ENCODE results near the gene MAP3K14. TPM values are rescaled to one million over a fixed set of nuclear protein-coding genes. Genes with fewer than 3 reads are reported as not detected.

Gene MAP3K14
- total RNA-seq, 4 donors from 2014 or later, result 9.6 to 14.4 (median 11.9) TPM

DNA sequence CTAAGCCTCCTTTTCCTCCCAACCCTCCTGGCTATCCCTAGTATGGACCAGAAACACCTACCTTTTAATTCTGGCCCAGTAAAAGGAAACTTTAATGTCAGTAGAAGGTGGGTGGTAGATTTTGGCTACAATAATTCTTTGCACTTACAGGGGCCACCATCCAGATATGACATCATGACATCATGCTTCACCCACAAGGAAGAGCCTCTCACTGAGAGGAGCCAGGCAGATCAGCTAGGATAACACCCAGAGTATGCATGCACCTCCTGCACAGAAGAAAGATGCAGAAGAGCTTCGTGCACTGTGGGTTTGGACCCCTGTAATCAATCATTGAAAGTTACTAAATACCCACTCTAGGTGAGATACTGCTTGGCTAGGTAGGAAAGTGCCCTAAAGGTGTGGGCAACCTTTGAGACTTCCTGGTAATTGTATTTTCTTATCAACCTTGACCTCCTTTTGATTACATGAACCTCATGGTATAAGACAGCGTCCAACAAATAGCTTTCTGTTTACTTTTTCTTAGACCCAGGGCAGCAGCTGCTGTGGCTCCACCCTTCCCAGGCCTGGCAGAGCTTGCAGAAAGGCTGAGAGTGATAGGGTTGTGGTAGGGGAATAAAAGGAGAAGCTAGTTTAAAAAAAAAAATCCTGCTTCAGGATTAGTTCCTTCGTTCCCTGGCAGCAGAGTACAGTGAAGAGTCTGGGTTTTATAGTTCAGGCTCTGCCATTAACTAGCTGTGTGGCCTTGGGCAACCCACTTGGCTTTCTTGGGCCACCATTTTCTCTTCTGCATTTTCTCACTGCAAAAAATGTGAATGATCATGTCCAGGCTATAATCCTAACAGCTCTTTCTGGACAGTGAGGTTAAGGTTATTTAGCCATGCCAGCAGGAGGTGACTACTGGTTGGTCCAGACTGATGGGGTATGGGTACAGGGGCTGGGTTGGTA, 6.2 kb downstream of the MAP3K14 start:
- WGBS, result 16% methylated on average over 3 of the region's 3 CpGs
- TF ChIP-seq POLR2A (IDR thresholded peaks at IDR 0.05) (no peak), EP300 (IDR thresholded peaks at IDR 0.05) (no peak), POLR2AphosphoS5 (IDR thresholded peaks at IDR 0.05) (no peak)
- TF ChIP-seq, protein P1, sequence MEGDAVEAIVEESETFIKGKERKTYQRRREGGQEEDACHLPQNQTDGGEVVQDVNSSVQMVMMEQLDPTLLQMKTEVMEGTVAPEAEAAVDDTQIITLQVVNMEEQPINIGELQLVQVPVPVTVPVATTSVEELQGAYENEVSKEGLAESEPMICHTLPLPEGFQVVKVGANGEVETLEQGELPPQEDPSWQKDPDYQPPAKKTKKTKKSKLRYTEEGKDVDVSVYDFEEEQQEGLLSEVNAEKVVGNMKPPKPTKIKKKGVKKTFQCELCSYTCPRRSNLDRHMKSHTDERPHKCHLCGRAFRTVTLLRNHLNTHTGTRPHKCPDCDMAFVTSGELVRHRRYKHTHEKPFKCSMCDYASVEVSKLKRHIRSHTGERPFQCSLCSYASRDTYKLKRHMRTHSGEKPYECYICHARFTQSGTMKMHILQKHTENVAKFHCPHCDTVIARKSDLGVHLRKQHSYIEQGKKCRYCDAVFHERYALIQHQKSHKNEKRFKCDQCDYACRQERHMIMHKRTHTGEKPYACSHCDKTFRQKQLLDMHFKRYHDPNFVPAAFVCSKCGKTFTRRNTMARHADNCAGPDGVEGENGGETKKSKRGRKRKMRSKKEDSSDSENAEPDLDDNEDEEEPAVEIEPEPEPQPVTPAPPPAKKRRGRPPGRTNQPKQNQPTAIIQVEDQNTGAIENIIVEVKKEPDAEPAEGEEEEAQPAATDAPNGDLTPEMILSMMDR (IDR thresholded peaks at IDR 0.05), result no peak
- H3K27ac ChIP-seq, result peak overlapping the region; percentile 96
- no peaks in the 10 kb centered on the region for H3K9me3 ChIP-seq
- H3K27me3 ChIP-seq, result no peaks in the 10 kb centered on the region
- no peaks in the 10 kb centered on the region for H3K36me3 ChIP-seq
- DNase-seq (ENCODE audit: low spot score in 2 of 2), result no peak
- no peak overlapping the region for H3K4me3 ChIP-seq
- peaks cover 99% of the 10 kb centered on the region for H3K4me1 ChIP-seq

DNA sequence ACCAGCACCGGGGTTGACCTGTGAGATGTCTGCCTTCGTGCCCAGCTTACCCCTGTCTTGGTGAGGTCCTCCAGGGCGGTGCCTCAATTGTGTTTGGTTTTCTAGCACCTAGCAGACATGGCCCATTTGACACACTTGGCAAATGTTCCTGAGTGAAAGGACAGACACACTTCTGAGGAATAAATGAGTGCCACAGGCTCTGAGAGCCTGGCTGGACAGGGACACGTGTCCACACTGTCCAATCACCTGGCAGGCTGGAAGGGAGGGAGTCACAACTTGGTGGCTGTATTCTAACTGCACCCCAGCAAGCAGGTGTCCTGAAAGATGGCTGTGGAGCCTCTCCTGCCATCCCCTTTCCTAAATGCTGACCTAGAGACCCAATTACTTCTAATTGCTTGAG, 7.4 kb downstream of the MAP3K14 start:
- H3K4me3 ChIP-seq, result no peak overlapping the region
- H3K27me3 ChIP-seq, result no peaks in the 10 kb centered on the region
- H3K36me3 ChIP-seq, result no peaks in the 10 kb centered on the region
- TF ChIP-seq, protein P1 (IDR thresholded peaks at IDR 0.05), result no peak
- no peak for TF ChIP-seq POLR2AphosphoS5 (IDR thresholded peaks at IDR 0.05)
- TF ChIP-seq EP300 (IDR thresholded peaks at IDR 0.05), result no peak
- no peak for TF ChIP-seq POLR2A (IDR thresholded peaks at IDR 0.05)
- whole genome bisulfite sequencing, result 100% methylated on average over 4 of the region's 4 CpGs
- no peak for DNase-seq (ENCODE audit: low spot score in 2 of 2)
- no peaks in the 10 kb centered on the region for H3K9me3 ChIP-seq
- H3K27ac ChIP-seq, result peak overlapping the region; percentile 62
- H3K4me1 ChIP-seq, result peaks cover 90% of the 10 kb centered on the region

DNA sequence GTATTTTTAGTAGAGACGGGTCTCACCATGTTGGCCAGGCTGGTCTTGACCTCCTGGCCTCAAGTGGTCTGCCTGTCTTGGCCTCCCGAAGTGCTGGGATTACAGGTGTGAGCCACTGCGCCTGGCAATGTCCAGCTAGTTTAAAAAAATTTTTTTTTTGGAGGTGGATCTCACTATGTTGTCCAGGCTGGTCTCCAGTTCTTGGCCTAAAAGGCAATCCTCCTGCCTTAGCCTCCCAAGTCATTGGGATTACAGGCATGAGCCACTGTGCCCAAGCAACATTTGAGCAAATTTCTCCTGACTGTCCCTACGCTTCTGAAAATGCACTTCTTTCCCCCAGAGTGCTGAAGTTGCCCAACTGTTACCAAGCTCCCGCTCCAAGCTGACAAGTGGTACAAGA, 8.0 kb downstream of the MAP3K14 start:
- no peak for DNase-seq (ENCODE audit: low spot score in 2 of 2)
- Histone ChIP-seq H3K9me3 (no peaks in the 10 kb centered on the region), H3K36me3 (no peaks in the 10 kb centered on the region), H3K27ac (peak overlapping the region; percentile 86), H3K27me3 (no peaks in the 10 kb centered on the region), H3K4me3 (no peak overlapping the region), H3K4me1 (peaks cover 87% of the 10 kb centered on the region)
- TF ChIP-seq EP300 (IDR thresholded peaks at IDR 0.05) (no peak), POLR2A (IDR thresholded peaks at IDR 0.05) (no peak), POLR2AphosphoS5 (IDR thresholded peaks at IDR 0.05) (no peak)
- TF ChIP-seq, protein P1 (IDR thresholded peaks at IDR 0.05), result no peak
- WGBS, result 100% methylated on average over 5 of the region's 5 CpGs

DNA sequence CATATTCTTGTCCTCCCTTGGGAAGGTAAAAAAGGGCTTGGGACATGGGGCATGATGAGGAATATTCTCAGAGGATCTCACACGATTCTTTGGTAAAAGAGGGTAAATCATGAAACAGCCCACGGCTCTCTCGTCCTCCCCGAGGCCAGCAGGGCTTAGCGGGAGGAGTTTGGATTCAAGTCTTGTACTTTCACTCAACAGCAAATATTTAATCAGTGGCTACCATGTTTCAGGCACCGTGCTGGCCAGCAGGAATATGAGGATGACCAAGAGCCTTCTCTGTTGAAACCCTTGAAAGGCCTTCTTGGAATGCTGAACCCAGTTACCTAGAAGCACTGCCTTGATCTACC, 8.8 kb downstream of the MAP3K14 start:
- no peaks in the 10 kb centered on the region for H3K9me3 ChIP-seq
- peaks cover 83% of the 10 kb centered on the region for H3K4me1 ChIP-seq
- no peak for TF ChIP-seq POLR2A (IDR thresholded peaks at IDR 0.05)
- DNase-seq (ENCODE audit: low spot score in 2 of 2), result no peak
- H3K27ac ChIP-seq, result peak overlapping the region; percentile 86
- H3K27me3 ChIP-seq, result no peaks in the 10 kb centered on the region
- 51% methylated on average over 6 of the region's 6 CpGs for WGBS
- no peak overlapping the region for H3K4me3 ChIP-seq
- H3K36me3 ChIP-seq, result no peaks in the 10 kb centered on the region

DNA sequence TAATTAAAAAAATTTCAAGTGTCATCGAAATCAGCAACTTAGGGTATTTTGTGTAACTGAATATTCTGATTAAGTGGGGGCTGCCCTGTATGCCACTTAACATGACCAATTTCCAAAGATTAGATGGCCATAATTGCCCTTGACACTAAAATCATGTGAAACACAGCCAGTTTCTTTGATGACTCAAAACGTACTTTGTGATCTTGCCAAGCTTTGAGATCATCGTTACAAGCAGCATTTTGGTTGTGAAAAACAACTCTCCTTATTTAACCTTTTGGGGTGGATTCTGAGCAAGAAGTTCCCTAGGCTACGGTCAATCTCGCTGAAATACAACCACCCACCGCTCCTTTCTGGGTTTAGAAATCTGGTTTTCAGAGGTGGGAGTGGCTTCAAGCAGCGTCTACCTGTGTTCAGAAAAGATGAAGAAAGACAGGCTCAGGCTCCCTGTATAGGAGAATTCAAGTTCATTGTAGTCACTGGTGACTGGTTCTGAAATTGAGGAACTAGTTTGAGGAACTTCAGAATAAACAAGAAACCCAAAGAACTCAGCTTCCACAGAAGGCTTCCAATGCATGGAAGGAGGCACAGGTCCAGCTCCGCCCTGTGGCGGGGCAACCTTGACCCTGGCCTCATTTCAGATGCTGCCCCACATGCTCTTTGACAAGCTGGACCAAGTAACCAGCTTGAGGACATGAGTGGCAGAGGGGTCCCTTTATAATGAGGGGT, 9.4 kb downstream of the MAP3K14 start:
- Histone ChIP-seq H3K4me3 (no peak overlapping the region), H3K27ac (peak overlapping the region; percentile 86), H3K27me3 (no peaks in the 10 kb centered on the region), H3K9me3 (no peaks in the 10 kb centered on the region), H3K36me3 (no peaks in the 10 kb centered on the region), H3K4me1 (peaks cover 83% of the 10 kb centered on the region)
- no peak for TF ChIP-seq EP300 (IDR thresholded peaks at IDR 0.05)
- TF ChIP-seq POLR2AphosphoS5 (IDR thresholded peaks at IDR 0.05), result peak in 2 of 3 donors; percentile 24 to 34
- TF ChIP-seq, protein P1 (IDR thresholded peaks at IDR 0.05), result no peak
- no peak for TF ChIP-seq POLR2A (IDR thresholded peaks at IDR 0.05)
- DNase-seq (ENCODE audit: low spot score in 2 of 2), result no peak
- 17% methylated on average over 9 of the region's 9 CpGs for WGBS

Measured in suprapubic skin (tissue), 4 donors.